ENCODE measurements around the gene RERE.

- TF ChIP-seq, protein P1, sequence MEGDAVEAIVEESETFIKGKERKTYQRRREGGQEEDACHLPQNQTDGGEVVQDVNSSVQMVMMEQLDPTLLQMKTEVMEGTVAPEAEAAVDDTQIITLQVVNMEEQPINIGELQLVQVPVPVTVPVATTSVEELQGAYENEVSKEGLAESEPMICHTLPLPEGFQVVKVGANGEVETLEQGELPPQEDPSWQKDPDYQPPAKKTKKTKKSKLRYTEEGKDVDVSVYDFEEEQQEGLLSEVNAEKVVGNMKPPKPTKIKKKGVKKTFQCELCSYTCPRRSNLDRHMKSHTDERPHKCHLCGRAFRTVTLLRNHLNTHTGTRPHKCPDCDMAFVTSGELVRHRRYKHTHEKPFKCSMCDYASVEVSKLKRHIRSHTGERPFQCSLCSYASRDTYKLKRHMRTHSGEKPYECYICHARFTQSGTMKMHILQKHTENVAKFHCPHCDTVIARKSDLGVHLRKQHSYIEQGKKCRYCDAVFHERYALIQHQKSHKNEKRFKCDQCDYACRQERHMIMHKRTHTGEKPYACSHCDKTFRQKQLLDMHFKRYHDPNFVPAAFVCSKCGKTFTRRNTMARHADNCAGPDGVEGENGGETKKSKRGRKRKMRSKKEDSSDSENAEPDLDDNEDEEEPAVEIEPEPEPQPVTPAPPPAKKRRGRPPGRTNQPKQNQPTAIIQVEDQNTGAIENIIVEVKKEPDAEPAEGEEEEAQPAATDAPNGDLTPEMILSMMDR (IDR thresholded peaks at IDR 0.05; ENCODE audit: low read depth, low read length, poor library complexity, severe bottlenecking): no peak
- TF ChIP-seq EZH2phosphoT487 (IDR thresholded peaks at IDR 0.05; ENCODE audit: borderline replicate concordance, low read length): no peak
Observed at GRCh38 chr1:8429549-8430110, 387.8 kb downstream of the RERE start.
